Cerebellar cortex (tissue), 1 donor: ENCODE measurements around the gene CASP7.

Experiments used
- DNase-seq: peaks from one replicate; pipeline ENCODE4 v3.0.0-alpha.2; 2015; ENCODE audit warnings: low spot score

The CASP7 gene

DNA sequence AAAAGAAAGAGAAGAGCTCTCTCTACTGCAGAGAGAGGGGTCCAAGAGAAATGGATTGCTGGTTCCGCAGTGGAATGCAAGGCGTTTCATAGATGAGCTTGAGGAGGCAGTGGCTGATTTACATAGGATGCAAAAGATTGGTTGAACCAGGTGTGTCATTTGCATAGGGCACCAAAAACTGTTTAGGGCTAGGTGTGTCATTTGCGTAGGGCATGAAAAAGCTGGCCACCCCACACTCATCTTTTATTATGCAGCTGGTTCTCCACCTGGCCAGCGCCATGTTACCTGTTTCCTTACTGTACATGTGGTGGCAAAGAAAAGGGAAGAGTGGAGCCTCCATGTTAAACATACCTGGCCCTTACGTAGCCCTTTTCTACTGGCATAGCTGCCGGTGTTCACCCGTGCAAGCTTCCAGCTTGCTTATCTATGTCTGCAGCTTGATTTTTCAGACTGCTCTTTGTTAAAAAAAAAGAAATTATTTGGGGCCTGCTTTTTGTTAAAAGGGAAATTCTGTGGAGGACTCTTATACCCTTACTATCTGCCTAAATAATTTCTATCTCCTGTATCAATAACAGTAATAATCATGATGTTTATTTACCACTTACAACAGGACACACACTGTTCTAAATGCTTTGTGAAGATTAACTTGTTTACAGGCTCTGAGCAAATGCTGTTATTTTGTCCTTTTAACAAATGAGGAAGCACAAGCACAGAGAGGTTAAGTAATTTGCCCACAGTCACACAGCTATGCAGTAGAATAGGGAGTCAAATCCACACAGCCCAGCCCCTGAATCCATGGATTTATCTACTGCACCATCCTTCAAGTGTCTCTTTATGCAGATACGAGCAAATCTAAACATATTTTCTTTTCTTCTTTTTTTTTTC lies 33.3 kb downstream of the CASP7 start:
- no peak for DNase-seq

DNA sequence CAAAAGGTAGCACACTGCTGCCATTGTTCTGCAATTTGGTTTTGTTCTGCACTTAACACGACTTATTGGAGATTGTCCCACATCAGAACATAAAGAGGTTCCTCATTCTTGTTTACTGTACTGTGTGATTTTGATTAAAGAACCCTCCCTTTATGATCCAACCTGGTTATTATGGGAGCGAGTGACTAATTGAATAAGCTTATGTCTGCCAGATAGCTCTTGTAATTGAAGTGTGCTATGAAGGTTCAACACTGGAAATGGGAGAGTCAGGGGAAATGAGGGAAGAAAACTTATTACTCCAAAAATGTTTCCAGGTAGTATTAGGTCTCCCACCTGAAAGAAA lies 33.9 kb downstream of the CASP7 start:
- DNase-seq, result no peak

DNA sequence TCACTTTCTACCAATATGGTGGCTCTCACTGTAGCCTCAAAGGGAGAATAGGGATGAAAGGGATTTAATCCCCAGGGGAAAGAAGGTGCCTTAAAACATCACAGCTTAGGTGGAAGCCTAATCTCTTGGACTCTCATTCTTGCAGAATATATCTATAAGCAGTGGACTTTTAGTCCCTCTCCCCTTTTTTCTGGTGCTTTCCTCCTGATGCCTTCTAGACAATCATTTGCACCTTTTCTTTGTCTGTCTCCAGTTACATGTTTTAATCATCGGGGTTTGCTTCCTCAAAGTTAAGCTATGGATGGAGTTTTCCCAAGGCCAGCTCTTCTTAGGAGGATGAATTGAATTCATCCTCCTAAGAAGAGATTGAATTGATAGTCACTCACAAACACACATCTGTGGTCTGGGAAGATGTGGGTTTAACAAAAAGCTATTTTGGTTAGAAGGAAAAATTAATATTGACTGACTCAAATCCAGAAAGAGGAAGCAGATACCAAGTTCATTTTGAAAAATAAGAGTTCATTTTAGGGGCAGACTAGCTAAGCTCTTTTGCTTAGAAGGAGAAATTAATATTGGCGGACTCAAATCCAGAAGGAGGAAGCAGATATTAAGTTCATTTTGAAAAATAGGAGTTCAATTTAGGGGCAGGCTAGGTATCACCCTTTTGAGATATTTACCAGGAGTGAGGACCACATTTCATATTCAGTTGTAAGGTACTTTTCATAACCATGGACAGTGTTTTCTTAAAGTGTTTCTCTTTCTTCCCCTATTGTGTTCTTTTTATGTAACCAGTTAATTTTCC lies 36.6 kb downstream of the CASP7 start:
- no peak for DNase-seq

DNA sequence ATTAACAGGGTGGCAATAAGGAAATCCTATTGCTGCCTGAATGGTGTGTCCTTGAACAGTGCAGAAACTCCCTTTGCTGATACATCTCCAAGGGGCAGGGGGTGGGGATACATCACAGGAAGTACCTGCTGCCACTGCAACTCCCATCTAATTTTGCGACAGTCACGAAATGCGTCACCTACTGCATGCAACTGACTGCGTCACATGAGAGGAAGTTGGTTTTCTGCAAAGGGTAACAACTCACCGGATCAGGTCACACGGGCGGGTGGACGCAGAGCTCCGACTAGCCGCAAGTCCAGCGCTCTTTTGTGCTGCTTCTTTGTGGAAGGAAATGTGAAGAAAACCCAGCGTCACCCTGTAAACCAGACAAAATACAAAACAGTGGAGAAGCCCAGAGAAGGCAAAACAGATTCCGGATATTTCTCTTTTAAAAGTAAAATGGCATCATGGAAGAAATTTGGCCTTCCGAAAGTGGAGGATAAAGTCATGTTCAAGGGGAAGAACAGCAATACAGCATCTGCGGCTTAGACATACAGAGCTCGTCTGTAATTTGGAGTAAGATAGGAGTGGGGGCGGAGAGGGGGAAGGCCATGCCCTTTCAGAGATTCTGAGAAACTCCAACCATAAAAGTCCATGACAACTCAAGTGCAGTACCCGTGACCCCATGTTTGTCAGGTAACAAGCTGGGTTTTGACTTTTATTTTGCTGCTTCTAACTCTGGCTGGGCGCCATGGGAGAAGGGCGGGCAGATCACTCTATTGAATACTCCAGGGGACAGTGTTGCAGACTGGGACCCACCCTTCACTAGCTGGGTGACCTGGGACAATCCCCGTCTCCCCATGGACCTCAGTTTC lies 39.5 kb downstream of the CASP7 start:
- DNase-seq, result no peak

DNA sequence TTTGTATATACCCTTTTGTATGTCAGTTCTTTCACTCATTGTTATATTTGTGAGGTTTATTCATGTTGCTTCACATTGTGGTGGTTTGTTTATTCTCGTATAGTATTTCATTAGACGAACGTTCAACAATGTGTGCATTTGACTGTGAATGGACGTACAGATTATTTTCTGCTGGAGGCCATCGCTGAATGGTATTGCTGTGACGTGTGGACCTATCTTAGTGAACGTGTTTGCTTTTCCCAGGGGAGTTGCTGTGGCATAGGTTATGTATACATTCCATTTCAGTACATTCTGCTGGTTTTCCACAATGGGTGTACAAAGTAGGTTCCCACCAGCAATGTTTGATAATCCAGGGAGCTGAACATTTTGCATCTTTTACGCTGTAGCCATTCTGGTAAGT lies 40.7 kb downstream of the CASP7 start:
- DNase-seq, result no peak

DNA sequence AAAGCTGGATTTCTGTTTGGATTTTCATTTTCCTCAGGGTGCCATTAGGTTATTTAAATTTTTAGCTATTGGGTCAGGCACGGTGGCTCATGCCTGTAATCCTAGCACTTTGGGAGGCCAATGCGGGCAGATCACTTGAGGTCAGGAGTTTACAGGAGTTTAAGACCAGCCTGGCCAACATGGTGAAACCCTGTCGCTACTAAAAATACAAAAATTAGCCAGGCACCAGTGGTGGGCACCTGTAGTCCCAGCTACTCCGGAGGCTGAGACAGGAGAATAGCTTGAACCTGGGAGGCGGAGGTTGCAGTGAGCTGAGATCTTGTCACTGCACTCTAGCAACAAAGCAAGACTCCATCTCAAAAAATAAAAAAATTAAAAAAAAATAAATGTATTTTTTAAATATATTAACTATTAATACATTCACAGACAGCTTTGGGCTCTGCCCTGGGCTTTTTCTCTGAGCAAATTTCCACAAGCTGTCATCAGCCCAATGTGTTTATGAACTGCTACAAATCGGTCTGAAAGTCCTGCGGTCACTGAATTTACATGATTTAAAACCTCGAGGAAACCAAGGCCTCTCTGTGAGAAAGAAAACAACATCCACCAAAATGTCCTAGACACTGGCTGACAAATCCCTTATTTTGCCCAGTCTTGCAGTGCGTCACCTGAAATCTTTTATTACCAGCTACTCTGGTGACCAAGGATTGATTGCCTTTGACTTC lies 52.6 kb downstream of the CASP7 start:
- no peak for DNase-seq

DNA sequence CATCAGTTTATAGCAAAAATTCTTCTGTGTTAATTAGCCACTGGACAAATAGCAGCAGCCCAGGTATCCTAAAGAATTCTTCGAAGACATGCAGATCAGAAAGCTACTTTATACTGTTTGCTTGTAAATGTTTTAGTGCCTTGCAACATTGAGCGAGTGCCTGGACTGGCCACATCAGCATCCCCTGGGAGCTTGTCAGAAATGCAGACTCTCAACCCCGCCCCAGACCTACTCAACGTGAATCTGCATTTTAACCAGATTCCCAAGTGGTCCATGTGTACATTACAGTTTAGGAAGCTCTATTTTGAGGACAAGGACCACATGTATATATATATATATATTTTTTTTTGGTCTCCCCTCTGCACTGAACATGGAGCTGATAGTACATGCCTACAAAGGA lies 53.3 kb downstream of the CASP7 start:
- DNase-seq, result no peak

DNA sequence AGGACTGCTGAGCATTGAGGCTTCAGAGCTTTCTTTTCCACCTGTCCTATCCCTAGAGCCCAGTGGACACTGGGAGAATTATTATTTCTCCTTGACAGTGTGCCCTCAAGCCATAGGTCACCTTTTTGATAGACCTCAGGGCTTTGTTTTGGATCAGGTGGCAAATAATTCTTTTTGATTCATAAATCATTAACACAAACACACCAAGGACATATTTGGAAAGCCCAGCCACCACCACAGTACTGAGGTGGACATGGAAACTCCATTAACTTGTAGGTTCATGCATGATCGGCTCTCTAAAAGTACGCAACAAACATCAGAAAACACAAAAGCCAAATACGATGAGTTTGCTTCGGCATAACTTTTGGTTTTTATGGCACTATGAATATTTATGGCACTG lies 53.9 kb downstream of the CASP7 start:
- DNase-seq, result no peak

DNA sequence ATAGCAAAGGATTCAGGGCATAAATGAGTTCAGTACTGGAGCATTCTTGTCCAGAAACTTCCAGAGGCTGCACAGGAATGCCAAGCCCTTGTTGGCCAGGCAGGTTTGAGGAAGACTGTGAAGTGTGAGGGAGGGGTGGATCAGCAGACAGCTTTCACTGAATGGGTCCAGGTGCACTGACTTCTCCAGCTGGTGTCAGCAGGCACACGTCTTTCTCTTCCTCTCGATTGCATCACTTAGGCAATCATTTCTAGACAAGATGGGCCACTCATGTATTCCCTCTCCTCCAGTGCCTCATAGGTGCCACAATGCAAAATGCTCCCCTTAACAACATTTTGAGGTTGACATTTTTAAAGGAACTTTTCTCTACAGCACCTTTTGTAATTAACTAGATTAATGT lies 56.2 kb downstream of the CASP7 start:
- no peak for DNase-seq

DNA sequence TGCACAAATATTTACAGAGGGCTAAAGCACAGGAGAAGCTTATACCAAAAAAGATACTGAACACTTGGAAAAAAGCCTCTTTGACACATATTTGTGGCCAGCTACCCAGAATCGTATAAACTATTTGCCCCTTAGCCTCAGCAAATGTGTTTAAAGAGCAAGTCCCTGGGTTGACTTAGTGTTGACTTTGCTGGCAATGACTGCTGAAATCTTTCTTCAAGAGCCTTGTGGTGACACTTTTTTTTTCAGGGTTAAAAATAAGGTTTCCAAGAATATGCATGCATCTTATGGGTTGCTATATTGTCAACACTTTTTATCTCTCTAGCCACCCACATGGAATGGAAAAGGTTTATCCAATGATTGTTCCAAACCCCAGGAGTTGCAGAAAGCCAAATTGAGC lies 56.9 kb downstream of the CASP7 start:
- no peak for DNase-seq

DNA sequence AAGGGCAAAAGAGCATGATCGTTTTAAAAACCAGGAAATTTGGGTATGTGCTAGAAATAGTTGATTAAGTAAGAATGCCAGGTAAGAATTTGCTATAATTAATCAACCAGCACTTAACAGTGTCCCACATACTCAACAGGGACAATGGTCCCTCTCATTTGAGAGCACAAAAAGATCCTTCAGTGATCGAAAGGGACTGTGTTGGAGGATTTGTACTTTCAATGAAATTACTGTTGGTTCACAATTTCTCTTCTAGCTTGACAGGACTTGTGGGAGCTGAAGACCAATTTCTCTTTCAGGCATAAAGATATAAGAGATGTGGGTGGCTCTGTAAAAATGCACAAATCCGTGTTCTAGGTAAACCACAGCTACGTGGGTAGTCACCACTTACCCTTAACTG lies 59.3 kb downstream of the CASP7 start:
- DNase-seq, result no peak

DNA sequence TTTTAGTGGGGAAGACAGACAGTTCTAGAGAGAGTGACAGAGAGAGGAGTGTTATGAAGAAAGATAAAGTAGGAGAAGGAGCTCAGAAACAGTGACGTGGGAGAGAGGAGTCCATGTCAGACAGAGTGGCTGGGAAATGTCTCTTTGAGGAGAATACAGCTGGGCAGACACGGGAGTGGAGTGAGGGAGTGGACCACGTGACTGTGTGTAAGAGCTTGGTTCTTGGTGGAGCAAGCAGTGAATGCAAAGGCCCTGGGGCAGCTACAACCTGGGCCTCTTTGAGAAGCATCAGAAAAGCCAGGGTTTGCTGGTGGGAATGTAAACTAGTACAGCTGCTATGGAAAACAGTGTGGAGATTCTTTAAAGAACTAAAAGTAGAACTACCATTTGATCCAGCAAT lies 59.9 kb downstream of the CASP7 start:
- DNase-seq, result no peak

DNA sequence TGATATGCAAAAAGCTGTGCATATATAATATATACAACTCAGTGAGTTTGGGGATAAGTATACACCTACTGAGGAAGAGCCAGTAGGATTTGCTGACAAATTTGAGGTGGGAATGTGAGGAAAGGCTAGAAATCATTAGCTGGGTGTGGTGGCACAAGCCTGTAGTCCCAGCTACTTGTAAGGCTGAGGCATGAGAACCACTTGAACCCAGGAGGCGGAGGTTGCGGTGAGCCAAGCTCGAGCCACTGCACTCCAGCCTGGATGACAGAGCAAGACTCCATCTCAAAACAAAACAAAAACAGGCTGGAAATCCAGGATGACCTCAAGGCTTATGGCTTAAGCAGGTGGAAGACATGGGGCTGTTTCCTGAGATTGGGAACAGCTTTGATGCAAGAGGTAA lies 61.1 kb downstream of the CASP7 start:
- DNase-seq, result no peak

DNA sequence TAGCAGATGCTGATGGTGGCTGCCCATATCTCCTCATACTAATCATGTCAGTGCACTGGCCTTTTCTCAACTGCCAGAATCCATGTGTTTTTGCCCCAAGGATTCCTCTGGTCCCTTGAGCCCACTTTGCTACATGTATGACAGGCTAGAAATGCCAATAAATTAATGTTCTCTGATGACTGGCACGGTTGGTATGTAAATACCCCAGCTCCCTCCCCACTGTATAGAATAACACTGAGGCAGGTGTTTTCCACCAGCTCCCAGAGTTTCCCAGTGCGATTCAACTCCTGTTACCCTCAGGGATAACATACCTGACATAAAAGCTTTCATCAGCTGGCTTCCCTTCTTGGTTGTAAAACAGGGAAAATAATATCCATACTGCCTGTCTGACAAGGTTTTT lies 62.8 kb downstream of the CASP7 start:
- DNase-seq, result no peak

DNA sequence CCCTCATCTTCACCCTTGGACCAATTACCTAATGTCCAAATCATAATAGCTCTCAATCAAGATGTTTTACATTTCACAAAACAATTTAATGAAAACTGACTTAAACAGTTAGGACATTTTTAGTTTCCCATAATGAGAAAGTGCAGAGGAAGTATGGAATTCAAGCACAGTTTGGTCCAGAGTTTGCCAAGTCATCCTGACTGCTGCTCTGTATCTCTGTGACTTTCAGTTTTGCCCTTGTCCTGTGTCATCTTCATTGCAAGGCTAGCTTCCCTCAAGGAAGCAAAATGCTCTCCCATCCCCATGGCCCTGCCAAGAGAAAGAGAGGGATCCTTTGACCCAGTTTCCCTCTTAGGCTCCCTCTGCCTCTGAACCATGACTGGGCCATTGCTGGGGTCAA lies 63.9 kb downstream of the CASP7 start:
- DNase-seq, result no peak

DNA sequence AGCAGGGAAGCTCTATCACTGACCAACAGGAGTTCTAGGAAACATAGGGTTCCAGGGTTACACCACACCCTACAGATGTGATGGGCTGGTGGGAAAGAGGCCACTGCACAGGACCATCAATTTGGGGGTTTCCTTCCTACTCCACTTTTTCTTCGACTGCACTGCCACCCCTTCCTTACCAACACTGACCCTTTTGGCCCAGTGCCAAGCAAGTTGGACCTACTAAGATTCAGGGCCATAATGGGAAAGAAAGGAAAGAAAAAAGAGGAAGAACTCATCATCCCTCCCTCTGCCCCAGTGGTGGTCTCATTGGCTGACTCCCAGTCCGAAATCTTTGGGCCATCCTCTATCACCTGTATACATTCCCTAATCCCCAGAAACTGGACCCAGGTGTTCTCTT lies 65.7 kb downstream of the CASP7 start:
- no peak for DNase-seq

DNA sequence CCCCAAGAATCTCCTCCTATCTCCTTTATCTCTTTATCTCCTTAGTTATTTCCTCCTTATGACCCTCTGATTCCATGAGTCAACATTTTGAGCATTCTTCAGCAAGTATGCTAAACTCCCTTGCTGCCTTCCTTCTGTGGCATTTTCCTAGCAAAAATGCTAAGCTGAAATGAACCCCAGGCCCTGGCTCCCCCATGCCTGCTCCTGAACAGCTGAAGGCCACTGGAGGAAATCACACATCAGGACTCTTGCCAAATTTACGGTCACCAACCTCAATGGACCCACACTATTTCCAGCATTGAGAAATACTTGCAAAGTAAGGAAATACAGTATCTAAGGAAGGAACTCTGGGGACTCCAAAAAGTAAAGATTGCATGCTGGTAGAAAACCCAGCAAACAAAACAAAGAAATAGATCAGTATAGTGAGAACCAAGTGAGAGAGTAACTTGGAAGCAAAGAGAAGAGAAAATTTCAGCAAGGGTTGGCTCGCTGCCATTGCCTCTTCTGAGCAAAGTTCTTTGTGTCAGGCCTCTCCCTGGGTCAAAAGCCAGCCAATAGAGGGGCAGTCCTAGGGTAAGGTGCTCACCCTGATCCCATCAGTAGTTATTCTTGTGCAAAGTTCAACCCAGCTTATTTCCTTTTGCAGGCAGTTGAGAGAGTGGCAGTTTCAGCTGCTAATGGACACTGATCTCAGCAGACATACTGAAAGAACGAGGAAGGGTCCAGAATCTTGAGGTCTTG lies 66.7 kb downstream of the CASP7 start:
- DNase-seq, result no peak

DNA sequence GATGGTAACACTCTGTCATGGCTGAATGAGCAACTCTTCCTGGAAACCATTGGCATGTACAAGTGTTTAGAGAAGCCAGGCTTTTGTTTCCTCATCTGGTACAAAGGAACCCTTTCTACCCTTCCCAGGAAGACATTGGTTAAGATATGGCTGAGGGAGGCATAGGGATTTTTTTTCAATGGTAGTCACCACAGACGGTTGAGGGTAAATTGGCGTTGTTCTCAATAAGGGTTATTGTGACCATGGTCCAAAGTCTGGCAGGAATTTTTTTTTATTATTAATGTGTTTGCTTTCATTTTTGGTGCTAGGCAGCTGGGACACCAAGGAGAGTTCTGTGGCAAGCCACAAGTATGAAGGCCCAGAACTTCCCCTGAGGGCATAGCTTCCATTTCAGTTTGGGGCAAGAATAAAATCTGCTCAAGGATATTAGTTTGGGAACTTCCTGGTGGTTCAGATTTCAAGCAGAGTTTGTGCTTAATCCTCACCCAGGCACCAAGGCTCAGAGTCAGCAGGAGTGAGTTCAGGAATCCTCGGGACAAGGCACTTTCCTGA lies 71.5 kb downstream of the CASP7 start, which contains the start of gene PLEKHS1:
TSS of gene PLEKHS1 (plus strand) at position 502 of the 552 bp plus-strand sequence. CDS start 3,596 bp downstream, outside the sequence.
- no peak for DNase-seq

DNA sequence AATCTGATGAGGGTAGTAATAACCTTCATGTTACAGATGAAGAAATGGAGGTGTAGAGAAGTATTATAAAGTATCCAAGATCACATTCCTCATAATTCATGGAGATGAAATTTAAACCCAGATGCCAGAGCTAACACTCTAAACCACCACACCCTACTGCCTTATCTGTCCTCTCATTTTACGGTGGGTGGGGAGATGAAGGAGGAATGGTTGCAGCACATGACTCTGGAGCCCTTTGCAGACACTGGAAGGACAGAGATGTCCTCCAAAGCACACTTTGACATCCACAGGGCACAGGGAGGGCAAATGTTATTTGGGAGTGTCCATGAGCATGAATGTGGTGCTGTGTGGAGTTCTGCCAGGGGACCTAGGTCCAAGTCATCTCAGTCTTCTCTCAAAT lies 72.8 kb downstream of the CASP7 start:
- no peak for DNase-seq

DNA sequence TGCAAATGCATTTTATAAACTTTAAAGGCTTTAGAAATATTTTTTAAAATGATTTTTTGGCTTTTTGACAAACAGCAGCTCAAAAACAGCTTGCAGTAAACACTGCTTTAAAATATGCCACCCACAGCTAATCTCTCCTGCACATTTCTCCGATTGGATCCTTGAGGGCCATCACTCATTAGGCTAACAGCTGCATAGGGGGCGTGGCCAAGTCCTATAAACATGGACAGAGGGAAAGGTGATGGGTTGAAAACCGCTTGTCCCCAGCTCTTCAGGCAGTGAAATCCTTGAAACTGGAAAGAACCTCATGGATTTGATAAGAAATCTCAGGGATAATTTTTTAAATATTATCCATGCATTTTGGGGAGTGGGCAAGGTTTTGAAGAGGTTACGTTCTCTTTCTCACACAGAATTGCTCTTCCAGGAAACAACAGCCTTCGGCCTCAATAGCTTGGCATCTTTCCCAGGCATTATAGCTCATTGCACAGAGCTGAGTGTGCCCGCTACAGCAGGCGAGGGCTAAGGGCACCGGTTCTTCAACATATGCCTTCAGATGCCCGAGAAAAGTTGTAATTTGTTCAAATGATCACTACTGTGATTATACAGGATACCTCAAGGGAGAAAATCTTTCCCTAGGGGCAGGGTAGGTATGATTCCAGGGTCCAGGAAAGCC lies 73.4 kb downstream of the CASP7 start:
- no peak for DNase-seq
